ENCODE measurements around the gene TMEM139. TPM values are rescaled to one million over a fixed set of nuclear protein-coding genes. Genes with fewer than 3 reads are reported as not detected.
A peak's percentile ranks its signal among the peaks of the same experiment; 100 is the strongest.

Gene TMEM139
- total RNA-seq, 3 donors from 2014 or later (not counting 1 experiment from before 2014, with no cell fraction given) = not detected

GRCh38 chr7:143323653-143324052, 38.9 kb downstream of the TMEM139 start:
- TF ChIP-seq CTCF (IDR thresholded peaks at IDR 0.05) = no peak
- Mint-ChIP-seq H3K4me3 (no peak overlapping the region), H3K27ac (no peak overlapping the region), H3K4me1 (peaks cover 17 to 23% of the 10 kb centered on the region in 2 donors), H3K27me3 (ENCODE audit: low read depth in 2 of 2) (no peaks in the 10 kb centered on the region), H3K36me3 (no peaks in the 10 kb centered on the region), H3K9me3 (no peaks in the 10 kb centered on the region)
- ATAC-seq (no peak), DNase-seq (no peak)
- H3K36me3 ChIP-seq (ENCODE audit: control insufficient read depth, insufficient read depth, low read length) = no peaks in the 10 kb centered on the region
- H3K4me1 ChIP-seq (ENCODE audit: control insufficient read depth, insufficient read depth, low read length) = no peaks in the 10 kb centered on the region
- no peak overlapping the region for H3K4me3 ChIP-seq (ENCODE audit: low read length)
- H3K27ac ChIP-seq (ENCODE audit: low read length) = no peak overlapping the region
- H3K27me3 ChIP-seq (ENCODE audit: control insufficient read depth, insufficient read depth, low read length) = no peaks in the 10 kb centered on the region
- no peaks in the 10 kb centered on the region for H3K9me3 ChIP-seq (ENCODE audit: control insufficient read depth, insufficient read depth, low read length)
- intact Hi-C loops (cut with micrococcal nuclease) = no loop called here
- WGBS (ENCODE audit: insufficient coverage) = 88% methylated on average over 12 of the region's 12 CpGs

- no peaks in the 10 kb centered on the region for H3K9me3 ChIP-seq (ENCODE audit: control insufficient read depth, insufficient read depth, low read length)
- H3K36me3 Mint-ChIP-seq = no peaks in the 10 kb centered on the region
- H3K36me3 ChIP-seq (ENCODE audit: control insufficient read depth, insufficient read depth, low read length) = no peaks in the 10 kb centered on the region
- ATAC-seq (peak in 1 of 3 donors; percentile 40), DNase-seq (no peak)
- no peaks in the 10 kb centered on the region for H3K9me3 Mint-ChIP-seq
- no peaks in the 10 kb centered on the region for H3K4me1 ChIP-seq (ENCODE audit: control insufficient read depth, insufficient read depth, low read length)
- intact Hi-C loops (cut with micrococcal nuclease) = no loop called here
- no peak overlapping the region for H3K4me3 Mint-ChIP-seq
- peak overlapping the region; percentile 55 to 71 for H3K27ac Mint-ChIP-seq
- H3K4me3 ChIP-seq (ENCODE audit: low read length) = no peak overlapping the region
- H3K27me3 ChIP-seq (ENCODE audit: control insufficient read depth, insufficient read depth, low read length) = no peaks in the 10 kb centered on the region
- no peaks in the 10 kb centered on the region for H3K27me3 Mint-ChIP-seq (ENCODE audit: low read depth in 2 of 2)
- TF ChIP-seq CTCF (IDR thresholded peaks at IDR 0.05) = no peak
- no CpG with 5 or more reads among the region's 2 CpGs for WGBS (ENCODE audit: insufficient coverage)
- peaks cover 17 to 23% of the 10 kb centered on the region in 2 donors for H3K4me1 Mint-ChIP-seq
- no peak overlapping the region for H3K27ac ChIP-seq (ENCODE audit: low read length)
Observed at GRCh38 chr7:143325240-143325639, 40.5 kb downstream of the TMEM139 start.

- Histone ChIP-seq H3K9me3 (ENCODE audit: control insufficient read depth, insufficient read depth, low read length) (no peaks in the 10 kb centered on the region), H3K4me1 (ENCODE audit: control insufficient read depth, insufficient read depth, low read length) (no peaks in the 10 kb centered on the region), H3K27ac (ENCODE audit: low read length) (no peak overlapping the region), H3K4me3 (ENCODE audit: low read length) (no peak overlapping the region), H3K36me3 (ENCODE audit: control insufficient read depth, insufficient read depth, low read length) (no peaks in the 10 kb centered on the region), H3K27me3 (ENCODE audit: control insufficient read depth, insufficient read depth, low read length) (no peaks in the 10 kb centered on the region)
- Mint-ChIP-seq H3K27me3 (ENCODE audit: low read depth in 2 of 2) (peaks cover 0 to 3% of the 10 kb centered on the region in 2 donors), H3K4me3 (no peak overlapping the region), H3K4me1 (peaks cover 17 to 23% of the 10 kb centered on the region in 2 donors), H3K9me3 (no peaks in the 10 kb centered on the region), H3K36me3 (no peaks in the 10 kb centered on the region), H3K27ac (no peak overlapping the region)
- intact Hi-C loops (cut with micrococcal nuclease) = no loop called here
- ATAC-seq = no peak
- no peak for TF ChIP-seq CTCF (IDR thresholded peaks at IDR 0.05)
- no peak for DNase-seq
- WGBS (ENCODE audit: insufficient coverage) = 74% methylated on average over 5 of the region's 5 CpGs
Observed at GRCh38 chr7:143327903-143328302, 43.1 kb downstream of the TMEM139 start.

GRCh38 chr7:143329471-143330170, 44.9 kb downstream of the TMEM139 start:
- intact Hi-C loops (cut with micrococcal nuclease) = no loop called here
- 96% methylated on average over 7 of the region's 10 CpGs for WGBS (ENCODE audit: insufficient coverage)
- Histone ChIP-seq H3K4me3 (ENCODE audit: low read length) (no peak overlapping the region), H3K4me1 (ENCODE audit: control insufficient read depth, insufficient read depth, low read length) (no peaks in the 10 kb centered on the region), H3K27ac (ENCODE audit: low read length) (no peak overlapping the region), H3K27me3 (ENCODE audit: control insufficient read depth, insufficient read depth, low read length) (no peaks in the 10 kb centered on the region), H3K36me3 (ENCODE audit: control insufficient read depth, insufficient read depth, low read length) (no peaks in the 10 kb centered on the region), H3K9me3 (ENCODE audit: control insufficient read depth, insufficient read depth, low read length) (no peaks in the 10 kb centered on the region)
- Mint-ChIP-seq H3K36me3 (no peaks in the 10 kb centered on the region), H3K9me3 (no peaks in the 10 kb centered on the region), H3K4me3 (no peak overlapping the region), H3K4me1 (peaks cover 12 to 16% of the 10 kb centered on the region in 2 donors), H3K27ac (no peak overlapping the region), H3K27me3 (ENCODE audit: low read depth in 2 of 2) (peaks cover 0 to 3% of the 10 kb centered on the region in 2 donors)
- no peak for TF ChIP-seq CTCF (IDR thresholded peaks at IDR 0.05)
- ATAC-seq (no peak), DNase-seq (no peak)

Data from natural killer cell (primary cell).